SIG-M5 (cell line): ENCODE data around the gene UIMC1.
"Not testable (repeated sequence)": the region's sequence is repeated elsewhere in the genome, so short reads cannot be mapped to it uniquely, and the experiment has no call there.

Source experiments
- DNase-seq: peaks from one replicate; lab custom pipeline; 2025; lab: John Stamatoyannopoulos, UW

UIMC1 gene

DNA sequence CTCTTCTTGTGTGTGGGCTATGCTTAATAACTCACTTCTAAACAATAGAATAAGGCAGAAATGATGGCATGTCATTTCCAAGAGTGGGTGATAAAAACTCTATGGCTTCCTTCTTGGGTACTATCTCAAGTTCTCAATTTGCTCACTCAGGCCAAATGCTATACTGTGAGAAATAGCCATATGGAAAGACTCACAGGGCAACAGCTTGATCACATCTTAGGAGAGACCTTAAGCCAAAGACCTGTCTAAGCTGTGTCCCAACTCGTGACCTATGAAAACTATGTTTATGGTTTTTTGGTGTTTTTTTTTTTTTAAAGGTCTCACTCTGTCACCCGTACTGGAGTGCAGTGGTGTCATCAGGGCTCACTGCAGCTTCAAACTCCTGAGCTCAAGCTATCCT is 2.1 kb upstream of the UIMC1 start:
- no peak for DNase-seq

DNA sequence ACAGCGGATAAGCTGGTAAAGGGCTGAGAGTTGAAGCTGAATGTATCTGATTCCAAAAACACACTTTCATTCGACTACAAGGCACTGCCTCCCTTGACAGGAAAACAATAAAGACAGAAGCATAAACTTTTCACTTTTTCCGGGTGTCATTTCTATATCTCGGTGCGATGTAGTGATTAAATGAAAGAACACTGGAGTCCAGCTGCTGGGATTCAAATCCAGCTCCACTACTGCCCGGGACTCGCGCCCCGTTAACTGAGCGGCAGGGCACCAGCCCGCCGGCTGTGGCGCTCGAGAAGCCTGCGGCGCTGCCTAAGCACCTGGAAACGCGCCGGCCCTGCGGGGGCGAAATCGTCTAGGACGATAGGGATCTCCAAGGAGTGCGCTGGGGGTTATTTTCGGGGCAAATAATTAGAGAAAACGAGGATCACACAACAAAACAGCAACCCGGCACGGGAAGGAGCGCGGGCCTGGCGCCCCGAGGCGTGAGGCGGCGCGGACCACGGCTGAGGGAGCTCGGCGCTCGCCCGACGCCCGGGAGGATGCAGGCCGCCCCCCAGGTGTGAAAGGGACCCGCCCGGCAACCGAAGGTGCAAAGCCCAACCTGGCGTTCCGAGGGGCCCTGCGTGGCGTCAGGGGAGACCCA is 837 bp downstream of the UIMC1 start:
- no peak for DNase-seq

DNA sequence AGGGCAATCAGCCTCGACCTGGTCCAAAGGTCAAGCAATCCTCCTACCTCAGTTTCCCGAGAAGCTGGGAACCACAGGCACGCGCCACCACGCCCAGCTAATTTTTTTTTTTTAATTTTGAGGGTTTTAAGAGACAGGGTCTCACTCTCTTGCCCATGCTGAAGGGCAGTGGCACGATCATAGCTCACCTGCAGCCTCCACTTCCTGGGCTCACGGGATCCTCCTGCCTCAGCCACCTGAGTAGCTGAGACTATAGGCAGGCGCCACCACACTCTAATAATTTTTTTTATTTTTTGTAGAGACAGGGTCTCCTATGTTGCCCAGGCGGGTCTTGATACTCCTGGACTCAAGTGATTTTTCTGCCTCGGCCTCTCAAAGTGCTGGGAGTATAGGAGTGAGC is 1.6 kb downstream of the UIMC1 start:
- no peak for DNase-seq

DNA sequence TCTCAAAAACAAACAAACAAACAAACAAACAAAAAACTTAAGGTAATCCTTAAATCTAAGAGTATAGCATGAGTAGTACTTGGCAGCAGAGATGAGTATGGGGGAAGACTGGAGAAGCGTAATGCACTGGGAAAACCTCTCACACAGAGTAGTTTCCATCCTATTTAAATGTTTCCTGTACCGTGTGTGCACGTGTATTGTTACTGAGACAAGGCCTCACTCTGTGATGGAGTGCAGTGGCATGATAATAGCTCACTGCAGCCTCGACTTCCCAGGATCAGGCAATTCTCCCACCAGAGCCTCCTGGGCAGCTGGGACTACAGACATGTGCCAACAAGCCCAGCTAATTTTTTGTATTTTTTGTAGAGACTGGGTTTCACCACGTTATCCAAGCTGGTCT is 2.9 kb downstream of the UIMC1 start:
- DNase-seq, result no peak

DNA sequence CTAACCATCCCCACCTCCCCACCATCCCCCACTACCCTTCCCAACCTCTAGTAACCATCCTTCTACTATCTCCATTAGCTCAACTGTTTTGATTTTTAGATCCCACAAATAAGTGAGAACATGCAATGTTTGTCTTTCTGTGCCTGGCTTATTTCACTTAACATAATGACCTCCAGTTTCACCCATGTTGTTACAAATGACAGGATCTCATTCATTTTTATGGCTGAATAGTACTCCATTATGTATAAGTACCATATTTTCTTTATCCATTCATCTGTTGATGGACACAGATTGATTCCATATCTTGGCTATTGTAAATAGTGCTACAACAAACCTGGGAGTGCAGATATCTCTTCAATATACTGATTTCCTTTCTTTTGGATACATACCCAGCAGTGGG is 7.1 kb downstream of the UIMC1 start:
- DNase-seq, result not testable (repeated sequence)

DNA sequence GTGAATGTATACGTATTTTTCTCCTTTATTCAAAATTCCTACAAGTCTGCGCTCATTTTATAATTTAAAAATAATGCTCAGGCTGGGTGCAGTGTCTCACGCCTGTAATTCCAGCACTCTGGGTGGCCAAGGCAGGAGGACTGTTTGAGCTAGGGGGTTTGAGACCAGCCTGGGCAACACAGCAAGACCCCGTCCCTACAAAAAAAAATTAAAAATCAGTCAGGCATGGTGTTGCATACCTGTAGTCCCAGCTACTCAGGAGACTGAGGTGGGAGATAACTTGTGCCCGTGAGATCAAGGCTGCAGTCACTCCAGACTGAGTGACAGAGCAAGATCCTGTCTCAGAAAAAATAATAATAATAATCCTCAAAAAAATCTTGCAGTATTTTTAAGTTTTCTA is 7.8 kb downstream of the UIMC1 start:
- no peak for DNase-seq

DNA sequence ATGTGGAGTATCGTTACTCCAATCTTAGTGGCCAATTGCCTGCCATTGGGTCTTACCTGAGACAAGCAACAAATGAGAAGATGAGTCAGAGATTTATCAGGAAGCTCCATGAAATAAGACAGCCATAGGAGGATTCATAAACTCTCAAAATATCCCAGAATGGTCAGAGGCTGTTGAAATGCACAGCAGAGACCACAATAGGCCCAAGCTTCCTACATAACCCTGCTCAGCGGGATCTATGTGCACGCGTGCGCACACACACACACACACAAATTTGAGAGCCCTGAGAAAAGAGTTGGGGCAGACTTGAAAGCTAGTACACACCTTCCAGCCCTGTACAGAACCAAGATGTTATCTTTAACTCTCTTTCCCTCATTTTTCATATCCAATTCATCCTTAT is 9.8 kb downstream of the UIMC1 start:
- no peak for DNase-seq

DNA sequence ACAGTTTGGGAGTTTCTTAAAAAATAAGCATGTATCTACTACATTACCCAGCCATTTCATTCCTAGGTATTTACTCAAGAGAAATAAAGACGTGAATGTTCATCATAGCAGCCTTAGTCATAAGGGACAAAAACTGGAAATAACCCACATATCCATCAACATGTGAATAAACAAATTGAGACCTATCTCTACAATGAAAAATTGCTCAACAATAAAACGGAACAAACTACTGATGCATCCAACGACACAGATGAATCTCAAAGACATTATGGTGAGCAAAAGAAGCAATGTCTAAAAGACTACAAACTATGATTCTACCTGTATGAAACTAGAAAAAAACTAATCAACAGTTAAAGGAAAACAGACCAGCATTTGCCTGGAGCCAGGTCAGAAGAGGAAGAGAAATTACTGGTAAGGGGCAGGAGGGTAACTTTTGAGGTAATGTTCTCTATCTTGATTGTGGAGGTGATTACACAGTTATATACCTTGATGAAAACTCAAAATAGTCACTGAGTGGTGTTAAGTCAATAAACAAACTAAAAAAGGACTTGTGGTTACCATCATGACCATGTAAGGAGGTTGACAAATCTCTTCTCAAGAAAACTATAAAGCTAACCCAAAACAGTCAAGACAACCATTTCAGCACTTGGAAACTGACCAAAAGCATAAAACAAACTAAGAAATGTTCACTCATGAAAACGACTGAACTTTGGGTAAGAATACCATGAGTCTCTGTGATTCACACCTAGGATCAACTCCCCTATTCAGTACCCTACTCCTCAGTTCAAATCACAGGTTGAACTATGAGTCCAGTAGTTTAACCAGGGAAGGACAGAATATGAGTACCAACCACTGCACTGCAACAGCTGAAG is 10.4 kb downstream of the UIMC1 start:
- DNase-seq, result no peak

DNA sequence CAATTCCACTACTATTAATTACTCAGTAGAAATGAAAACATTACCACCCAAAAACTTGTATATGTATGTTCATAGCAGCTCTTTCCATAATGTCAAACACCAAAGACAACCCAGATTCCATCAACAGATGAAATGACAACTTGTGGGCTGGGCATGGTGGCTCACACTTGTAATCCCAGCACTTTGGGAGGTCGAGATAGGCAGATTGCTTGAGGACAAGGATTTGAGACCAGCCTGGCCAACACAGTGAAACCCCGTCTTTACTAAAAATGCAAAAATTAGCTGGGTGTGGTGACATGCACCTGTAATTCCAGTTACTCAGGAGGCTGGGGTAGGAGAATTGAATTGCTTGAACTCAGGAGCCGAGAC is 11.5 kb downstream of the UIMC1 start:
- DNase-seq, result no peak

DNA sequence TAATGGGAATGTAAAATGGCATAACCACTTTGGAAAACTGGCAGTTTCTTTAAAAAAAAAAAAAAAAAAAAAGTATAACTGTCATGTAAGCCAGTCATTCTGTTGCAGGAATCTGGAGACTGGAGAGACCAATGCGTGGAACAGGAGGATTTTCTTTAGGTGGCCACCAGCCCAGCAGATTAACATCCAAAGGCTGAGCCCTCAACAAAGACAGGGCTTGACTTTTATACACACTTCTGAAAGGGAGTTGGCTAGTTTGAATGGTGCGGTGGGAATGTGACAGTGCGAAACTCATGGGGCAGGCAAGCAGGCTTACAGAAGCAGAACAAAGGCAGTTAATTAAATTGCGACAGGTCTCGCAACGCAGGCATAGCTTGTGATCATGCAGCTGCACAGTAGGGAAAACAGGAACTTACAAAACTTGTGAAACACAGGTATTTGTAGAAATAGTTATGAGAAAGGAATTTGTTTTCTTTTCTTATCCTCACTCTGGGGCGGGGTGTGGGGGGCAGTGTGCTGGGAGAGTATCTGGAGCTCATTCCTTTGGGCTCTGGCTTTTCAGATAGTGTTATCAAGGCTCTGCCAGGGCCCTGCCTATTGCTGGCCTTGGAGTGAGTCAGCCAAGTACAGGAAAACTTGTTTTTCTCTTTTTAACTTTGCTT is 12.0 kb downstream of the UIMC1 start:
- peak; percentile 99 for DNase-seq

DNA sequence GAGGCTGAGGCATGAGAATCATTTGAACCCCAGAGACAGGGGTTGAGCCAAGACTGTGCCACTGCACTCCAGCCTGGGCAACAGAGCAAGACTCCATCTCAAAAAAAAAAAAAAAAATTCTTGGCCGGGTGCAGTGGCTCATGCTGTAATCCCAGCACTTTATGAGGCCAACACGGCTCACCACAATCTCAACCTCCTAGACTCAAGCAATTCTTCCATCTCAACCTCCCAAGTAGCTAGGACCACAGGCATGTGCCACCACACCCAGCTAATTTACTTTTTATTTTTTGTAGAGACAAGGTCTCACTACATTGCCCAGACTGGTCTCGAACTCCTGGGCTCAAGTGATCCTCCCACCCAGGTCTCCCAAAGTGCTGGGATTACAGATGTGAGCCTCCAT is 13.5 kb downstream of the UIMC1 start:
- not testable (repeated sequence) for DNase-seq

DNA sequence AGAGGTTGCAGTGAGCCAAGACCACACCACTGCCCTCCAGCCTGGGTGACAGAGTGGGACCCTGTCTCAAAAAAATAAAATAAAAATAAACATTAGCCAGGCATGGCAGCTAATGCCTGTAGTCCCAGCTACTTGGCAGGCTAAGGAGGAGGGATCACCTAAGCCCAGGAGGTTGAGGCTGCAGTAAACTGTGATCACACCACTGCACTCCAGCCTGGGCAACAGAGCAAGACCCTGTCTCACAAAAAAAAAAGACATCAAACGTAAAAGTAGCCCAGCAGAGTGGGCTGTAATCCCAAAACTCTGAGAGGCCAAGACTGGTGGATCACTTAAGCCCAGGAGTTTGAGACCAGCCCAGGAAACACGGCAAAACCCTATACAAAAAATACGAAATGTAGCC is 19.0 kb downstream of the UIMC1 start:
- DNase-seq, result no peak

DNA sequence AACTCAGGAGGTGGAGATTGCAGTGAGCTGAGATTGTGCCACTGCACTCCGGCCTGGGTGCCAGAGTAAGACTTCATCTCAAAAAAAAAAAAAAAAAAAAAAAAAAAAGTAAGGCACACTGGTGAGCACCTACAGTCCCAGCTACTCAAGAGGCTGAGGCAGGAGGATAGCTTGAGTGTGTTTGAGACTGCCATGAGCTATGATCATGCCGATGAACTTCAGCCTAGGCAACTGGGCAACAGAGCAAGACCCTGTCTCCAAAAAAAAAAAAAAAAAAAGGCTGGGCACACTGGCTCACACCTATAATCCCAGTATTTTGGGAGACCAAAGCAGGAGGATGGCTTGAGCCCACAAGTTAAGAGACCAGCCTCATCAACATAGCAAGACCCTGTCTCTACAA is 20.3 kb downstream of the UIMC1 start:
- no peak for DNase-seq

DNA sequence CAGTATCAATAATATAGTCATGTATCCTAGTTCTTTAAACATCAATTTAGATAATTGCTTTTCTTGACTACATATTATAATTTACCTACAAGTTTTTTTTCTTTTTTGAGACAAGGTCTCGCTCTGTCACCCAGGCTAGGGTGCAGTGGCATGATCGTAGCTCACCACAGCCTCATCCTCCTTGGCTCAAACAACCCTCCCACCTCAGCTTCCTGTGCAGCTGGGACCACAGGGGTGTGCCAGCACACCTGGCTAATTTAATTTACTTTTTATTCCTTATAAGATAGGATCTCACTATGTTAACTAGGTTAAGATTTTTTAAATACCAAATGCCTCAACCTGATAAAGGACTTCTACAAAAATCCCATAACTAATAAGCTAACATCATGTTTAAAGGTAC is 21.1 kb downstream of the UIMC1 start:
- DNase-seq, result no peak

DNA sequence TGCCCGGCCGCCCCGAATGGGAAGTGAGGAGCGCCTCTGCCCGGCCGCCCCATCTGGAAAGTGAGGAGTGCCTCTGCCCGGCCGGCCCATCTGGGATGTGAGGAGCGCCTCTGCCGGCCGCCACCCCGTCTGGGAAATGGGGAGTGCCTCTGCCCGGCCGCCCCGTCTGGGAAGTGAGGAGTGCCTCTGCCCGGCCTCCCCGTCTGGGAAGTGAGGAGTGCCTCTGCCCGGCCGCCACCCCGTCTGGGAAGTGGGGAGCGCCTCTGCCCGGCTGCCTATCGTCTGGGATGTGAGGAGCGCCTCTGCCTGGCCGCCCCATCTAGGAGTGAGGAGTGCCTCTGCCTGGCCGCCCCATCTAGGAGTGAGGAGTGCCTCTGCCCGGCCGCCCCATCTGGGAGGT is 22.4 kb downstream of the UIMC1 start:
- DNase-seq, result not testable (repeated sequence)

DNA sequence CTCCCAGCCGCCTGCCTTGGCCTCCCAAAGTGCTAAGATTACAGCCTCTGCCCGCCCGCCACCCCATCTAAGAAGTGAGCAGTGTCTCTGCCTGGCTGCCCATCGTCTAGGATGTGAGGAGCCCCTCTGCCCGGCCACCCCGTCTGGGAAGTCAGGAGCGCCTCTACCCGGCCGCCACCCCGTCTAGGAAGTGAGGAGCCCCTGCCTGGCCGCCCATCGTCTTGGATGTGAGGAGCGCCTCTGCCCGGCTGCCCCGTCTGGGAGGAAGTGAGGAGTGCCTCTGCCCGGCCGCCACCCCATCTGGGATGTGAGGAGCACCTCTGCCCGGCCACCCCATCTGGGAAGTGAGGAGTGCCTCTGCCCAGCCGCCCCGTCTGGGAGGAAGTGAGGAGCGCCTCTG is 23.0 kb downstream of the UIMC1 start:
- DNase-seq, result not testable (repeated sequence)

DNA sequence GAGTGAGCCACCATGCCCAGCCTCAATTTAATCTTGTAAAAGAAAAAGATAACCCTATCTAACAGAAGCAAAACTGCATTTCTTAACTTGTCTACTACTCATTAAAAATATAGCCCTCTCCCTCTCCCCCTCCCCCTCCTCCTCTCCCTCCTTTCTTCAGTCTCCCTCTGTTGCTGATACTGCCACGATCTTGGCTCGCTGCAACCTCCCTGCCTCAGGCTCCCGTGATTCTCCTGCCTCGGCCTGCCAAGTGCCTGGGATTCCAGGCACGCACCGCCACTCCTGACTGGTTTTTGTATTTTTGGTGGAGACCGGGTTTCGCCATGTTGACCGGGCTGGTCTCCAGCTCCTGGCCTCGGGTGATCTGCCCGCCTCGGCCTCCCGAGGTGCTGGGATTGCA is 23.5 kb downstream of the UIMC1 start:
- not testable (repeated sequence) for DNase-seq

DNA sequence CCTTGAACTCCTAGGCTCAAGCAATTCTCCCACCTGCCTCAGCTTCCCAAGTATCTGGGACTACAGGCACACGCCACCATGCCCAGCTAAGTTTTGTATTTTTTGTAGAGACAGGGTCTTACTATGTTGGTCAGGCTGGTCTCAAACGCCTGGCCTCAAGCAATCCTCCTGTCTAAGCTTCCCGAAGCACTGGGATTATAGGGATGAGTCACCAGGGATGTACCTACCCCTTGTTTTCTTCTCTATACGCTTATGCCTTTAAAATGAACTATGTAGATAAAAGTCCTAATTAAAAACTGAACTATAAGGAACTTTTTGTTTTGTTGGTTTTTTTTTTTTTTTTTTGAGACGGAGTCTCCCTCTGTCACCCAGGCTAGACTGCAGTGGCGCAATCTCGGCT is 25.8 kb downstream of the UIMC1 start:
- DNase-seq, result no peak

DNA sequence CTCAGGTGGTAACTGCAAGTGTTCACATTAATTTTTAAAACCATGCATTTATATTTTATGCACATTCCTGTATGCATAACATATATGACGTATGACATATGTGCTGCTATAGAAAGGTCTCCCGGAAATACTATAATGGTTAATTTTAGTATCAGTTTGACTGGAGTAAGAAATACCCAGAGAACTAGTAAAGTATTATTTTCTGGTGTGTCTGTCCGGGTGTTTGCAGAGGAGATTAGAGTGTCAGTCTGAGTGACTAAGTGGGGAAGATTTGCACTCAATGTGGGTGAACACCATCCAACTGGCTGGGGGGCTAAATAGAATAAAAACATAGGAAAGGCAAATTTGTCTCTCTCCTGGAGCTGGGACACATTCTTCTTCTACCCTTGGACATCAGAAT is 26.9 kb downstream of the UIMC1 start:
- DNase-seq, result no peak

DNA sequence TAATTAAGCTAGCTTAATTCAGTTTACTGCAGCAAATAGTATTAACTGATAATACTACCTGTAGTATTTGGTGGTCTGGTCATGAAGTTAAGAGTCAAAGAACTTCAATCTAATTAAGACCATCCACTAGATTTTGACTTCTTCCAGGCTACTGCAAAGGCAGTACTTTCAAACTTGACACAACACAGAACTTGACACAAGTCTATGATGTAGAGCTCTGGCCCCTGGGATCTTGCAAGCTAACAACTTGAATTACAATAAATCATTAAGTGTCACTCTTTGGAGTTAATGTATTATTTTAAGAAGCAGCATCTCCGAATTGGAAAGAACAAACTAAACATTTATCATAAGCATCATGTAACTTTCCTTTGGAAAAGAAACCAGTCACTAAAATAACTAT is 40.9 kb downstream of the UIMC1 start:
- DNase-seq, result no peak

DNA sequence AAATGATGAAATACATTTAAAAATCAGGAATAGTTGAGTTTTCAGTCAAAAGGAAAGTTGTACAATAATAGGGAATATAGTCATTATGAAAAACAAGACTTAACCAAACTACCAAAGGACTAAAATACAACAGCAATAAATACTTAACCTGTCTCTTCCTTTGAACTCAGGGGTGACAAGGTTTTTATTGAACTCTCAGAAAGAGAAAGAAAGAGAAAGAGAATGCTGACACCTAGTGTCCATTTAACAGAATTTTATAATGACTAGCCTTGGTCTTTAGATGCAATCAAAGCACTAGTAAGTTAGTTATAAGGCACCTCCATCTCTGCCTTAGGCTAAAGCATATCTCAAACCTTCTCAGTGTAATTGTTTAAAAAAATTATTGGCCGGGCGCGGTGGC is 47.5 kb downstream of the UIMC1 start:
- no peak for DNase-seq

DNA sequence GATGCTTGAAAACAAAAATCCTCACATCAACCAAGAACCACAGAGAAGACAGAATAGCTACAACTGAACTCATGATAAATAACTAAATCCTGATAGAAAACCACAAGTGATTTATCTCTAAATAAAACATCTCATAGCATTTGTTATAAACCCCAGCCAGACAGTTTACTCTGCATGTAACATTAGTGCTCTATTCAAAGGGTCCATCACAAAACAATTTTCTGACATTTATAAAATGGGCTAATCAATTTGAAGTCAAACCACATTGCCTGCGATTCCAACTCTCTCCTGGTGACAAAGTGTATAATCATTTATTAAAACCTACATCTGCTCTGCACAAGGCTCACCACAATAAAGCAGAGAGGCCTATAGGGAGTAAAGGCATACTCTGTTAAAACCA is 49.8 kb downstream of the UIMC1 start:
- no peak for DNase-seq

DNA sequence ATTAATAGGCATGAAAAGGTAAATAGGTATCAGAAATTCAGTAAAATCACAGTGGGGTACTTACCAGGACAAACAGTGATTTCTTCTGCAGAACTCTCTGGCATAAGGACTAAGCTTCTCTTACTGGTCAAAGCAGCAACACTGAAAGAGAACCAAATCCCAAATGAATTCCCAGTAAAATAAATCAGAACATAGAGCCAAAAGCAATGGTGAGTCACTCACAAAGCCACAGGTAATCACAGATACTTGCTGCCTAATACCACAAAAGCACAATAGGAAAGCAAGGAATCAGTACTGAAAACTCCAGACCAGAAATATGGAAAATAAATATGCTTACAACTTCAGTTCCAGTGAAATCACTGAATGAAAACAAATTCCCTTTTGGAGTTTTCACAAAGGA is 50.7 kb downstream of the UIMC1 start:
- no peak for DNase-seq
